Measurements from ENCODE around the gene DRD4.

GRCh38 chr11:621838-622237 is 15.2 kb upstream of the DRD4 start:
- TF ChIP-seq, protein P1, sequence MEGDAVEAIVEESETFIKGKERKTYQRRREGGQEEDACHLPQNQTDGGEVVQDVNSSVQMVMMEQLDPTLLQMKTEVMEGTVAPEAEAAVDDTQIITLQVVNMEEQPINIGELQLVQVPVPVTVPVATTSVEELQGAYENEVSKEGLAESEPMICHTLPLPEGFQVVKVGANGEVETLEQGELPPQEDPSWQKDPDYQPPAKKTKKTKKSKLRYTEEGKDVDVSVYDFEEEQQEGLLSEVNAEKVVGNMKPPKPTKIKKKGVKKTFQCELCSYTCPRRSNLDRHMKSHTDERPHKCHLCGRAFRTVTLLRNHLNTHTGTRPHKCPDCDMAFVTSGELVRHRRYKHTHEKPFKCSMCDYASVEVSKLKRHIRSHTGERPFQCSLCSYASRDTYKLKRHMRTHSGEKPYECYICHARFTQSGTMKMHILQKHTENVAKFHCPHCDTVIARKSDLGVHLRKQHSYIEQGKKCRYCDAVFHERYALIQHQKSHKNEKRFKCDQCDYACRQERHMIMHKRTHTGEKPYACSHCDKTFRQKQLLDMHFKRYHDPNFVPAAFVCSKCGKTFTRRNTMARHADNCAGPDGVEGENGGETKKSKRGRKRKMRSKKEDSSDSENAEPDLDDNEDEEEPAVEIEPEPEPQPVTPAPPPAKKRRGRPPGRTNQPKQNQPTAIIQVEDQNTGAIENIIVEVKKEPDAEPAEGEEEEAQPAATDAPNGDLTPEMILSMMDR (IDR thresholded peaks at IDR 0.05 in 4 of 5, conservative IDR thresholded peaks at IDR 0.05 in 1 of 5), result no peak
- TF ChIP-seq POLR2A (IDR thresholded peaks at IDR 0.05), result no peak
